GM19239 (cell line): ENCODE data around the gene BSPRY.
"Not testable (repeated sequence)": the region's sequence is repeated elsewhere in the genome, so short reads cannot be mapped to it uniquely, and the experiment has no call there.

Experiments
- DNase-seq: peaks from one replicate; pipeline ENCODE4 v3.0.0; 2011; ENCODE audit warnings: low spot score; ENCODE audit not compliant: insufficient read length
- FAIRE-seq: peaks from 2 replicates; lab custom pipeline; 2011; peaks lifted over from hg19 to GRCh38; lab: Jason Lieb, UNC

Gene BSPRY

DNA sequence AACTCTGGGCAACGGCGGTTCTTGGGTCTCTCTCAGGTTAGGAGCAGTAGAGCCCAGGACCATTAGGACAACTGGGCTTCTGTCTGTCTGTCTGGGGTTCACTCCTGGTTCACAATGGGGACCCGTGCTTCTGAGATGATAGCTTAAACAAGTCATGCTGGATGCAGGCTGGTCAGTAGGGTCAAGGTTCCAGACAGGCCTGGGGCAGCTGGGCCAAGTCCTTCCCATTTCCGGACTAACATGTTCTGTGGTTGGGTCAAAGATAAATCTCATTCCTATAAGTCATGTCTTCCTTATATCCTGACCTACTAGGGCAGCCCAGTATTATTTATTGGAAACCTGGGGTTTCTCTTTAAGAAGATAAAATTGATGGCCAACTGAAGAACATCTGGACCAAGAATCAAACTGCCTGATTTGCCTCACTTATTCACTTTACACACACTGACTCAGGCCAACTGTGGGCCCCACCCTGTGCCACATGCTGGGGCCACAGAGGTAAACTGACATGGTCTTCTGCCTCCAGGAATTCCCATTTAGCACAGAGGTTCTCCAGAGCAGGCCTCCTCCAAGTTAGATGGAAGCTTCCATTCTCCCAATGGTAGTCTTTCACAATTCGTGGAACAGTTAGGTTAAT lies 19.1 kb downstream of the BSPRY start:
- FAIRE-seq (no peak), DNase-seq (no peak)

DNA sequence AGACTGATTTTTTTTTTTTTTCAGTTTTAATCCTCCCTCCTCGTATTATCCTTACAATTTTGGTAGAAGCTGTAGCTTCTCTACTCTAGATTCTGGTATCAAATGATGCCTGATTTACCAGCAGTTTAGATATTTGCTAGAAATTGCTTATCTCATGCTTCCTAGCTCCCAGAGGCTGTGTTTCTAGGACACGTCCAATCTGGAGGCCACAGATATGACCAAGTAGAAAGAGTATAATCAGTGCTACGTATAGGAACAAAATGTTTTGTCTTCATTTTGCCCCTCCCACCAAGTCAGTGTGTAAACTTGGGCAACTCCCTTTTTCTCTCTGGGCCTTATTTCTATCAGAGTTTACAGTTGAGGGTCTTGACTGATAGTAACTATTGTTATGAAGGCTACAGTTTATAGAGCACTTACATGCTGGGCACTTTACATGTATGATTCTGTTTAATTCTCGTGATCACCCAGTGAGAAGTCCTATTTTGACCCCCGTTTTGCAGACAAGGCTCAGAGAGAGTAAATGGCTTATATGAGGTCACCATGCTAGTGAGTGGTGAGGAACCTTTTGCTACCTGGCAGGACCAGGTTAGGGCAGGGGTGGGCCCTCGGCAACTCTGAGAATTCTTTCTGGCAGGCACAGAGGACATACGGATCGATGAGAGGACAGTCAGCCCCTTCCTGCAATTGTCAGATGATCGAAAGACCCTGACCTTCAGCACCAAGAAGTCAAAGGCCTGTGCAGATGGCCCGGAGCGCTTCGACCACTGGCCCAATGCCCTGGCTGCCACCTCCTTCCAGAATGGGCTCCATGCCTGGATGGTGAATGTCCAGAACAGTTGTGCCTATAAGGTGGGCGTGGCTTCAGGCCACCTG lies 19.9 kb downstream of the BSPRY start:
- DNase-seq (no peak), FAIRE-seq (no peak)

DNA sequence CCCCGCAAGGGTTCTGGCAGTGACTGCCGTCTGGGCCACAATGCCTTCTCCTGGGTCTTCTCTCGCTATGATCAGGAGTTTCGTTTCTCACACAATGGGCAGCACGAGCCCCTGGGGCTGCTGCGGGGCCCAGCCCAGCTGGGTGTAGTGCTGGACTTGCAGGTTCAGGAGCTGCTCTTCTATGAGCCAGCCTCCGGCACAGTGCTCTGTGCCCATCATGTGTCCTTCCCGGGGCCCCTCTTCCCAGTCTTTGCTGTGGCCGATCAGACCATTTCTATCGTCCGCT lies 20.5 kb downstream of the BSPRY start:
- FAIRE-seq (no peak), DNase-seq (no peak)

DNA sequence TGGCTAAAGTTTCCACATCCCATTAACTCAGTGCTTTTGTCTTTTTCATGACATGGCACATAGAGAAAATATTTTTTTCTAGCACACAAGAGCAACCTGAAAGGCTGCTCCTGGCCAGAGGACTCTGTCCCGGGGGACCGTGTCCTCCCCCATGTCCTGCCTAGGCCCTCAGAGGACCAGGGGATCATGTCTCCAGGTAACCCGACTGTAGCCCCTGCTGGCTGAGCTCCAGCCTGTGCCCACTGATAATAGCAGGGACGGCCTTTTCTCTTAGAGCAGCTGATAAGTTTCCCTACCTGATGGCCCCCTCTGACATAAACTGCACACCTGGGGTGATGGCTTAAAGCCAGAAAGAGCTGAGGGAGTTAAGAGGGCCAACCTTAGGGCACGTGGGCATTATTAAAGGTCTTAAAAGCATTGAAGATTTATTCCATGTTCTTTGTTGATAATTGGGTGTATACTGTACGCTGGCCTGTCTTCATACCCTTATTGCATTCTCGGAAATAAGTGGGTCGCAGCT lies 21.5 kb downstream of the BSPRY start:
- no peak for DNase-seq

DNA sequence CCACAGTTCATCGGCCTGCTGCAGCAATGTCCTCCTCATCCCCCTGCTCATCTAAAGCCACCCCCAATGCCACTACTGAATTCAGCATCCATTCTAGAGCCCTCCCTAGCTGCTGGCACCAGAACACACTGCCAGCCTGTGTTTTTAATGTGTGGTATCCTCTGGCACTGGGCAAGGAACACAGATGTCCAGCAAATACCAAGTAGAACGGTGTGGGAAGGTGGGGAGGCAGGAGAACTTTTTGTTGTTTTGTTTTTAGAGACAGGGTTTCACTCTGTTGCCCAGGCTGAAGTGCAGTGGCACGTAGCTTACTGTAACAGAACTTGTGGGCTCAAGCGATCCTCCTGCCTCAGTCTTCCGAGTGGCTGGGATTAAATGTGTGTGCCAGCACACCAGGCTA lies 22.7 kb downstream of the BSPRY start:
- DNase-seq (no peak), FAIRE-seq (no peak)

More for the DNA sequence above, 21.5 kb downstream of the BSPRY start:
- no peak for FAIRE-seq

DNA sequence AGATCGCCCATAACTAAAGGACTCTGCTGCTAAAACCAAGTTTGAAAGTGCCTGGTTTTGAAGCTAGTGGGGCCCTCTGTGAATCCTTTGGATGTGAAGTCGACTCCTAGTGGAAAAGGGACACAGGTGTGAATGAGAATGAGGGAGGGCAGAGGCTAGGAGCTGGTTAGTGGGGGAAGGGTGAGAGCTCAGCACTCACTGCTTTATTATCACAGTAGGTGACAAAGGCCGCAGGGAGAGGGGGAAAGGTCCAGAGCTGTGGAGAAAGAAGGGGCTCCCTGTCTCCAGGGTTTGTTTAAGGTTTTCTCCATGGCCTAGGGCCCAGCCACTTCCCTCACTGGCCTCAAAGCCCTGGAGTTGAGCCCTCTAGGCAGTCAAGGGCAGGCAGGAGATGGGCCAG lies 23.9 kb downstream of the BSPRY start:
- FAIRE-seq (no peak), DNase-seq (no peak)

DNA sequence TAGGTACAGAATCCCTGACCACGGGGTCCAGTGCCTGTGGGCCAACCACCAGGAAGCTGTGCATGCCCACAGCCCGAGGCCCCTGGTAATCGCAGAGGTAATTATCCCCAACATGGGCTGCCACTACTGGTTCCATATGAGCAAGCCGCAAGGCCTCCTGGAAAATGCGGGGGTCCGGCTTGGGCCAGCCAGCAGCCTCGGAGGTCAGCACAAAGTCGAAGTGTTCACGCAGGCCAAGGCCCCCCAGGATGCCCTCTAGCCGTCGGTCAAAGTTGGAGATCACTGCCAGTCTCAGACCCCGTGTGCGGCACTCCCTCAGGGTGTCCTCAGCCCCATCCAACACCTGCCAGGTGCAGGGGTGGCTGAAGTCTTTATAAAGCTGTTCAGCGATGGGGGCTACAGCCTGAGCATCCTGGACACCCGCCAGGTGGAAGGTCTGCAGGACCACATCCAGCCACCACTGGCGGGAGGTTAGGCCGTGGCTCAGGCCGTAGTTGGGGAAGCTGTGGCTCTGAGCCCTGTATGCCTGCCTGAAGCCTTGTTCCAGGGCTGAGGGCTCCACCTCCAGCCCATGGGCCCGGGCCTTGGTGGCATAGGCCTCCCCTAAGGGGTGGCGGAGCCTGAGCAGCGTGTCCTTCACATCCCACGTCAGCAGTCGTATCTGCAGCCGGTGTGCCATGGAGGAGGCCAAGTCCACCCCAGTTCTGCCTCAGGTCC lies 24.5 kb downstream of the BSPRY start:
- FAIRE-seq (no peak), DNase-seq (no peak)

DNA sequence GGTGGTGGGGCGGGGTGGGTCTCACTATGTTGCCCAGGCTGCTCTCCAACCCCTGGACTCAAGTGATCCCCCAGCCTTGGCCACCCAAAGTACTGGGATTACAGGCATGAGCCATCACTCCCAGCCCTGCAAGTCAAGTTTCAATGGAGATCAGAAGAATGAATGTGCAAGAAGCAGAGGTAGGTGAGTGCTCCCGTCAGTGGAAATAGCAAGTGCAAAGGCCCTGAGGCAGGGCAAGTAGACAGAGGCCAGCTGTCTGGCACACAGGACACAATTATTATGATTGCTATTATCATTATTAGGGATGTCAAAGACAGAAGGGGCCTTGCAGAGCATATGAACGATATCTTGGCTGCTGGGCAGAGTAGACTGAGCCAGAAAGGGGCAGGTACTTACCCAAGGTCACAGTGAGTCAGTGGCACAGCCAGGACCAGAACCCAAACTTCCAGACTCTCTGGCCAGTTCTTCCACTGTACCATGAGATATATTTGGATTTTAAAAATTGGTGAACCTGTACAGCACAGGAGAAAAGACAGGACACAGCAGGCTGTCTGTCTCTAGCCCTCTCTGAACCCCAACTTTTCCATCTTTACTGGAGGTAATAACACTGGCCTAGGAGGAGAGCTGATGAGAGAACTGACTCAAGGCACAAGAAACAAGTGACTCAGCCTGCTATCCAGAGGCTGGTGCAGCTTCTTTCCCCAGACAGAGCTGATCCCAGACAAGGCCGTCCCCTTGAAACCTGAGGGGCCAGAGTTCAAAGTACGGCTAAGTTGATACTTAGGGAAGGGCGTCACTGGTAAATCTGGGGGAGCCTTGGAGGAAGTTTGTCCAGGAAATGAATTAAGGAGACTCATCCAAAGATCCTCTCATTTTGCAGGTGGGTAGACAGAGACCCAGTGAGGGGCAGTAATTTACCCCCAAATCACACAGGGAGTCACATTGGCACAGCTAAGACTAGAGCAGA lies 26.0 kb downstream of the BSPRY start:
- no peak for DNase-seq

DNA sequence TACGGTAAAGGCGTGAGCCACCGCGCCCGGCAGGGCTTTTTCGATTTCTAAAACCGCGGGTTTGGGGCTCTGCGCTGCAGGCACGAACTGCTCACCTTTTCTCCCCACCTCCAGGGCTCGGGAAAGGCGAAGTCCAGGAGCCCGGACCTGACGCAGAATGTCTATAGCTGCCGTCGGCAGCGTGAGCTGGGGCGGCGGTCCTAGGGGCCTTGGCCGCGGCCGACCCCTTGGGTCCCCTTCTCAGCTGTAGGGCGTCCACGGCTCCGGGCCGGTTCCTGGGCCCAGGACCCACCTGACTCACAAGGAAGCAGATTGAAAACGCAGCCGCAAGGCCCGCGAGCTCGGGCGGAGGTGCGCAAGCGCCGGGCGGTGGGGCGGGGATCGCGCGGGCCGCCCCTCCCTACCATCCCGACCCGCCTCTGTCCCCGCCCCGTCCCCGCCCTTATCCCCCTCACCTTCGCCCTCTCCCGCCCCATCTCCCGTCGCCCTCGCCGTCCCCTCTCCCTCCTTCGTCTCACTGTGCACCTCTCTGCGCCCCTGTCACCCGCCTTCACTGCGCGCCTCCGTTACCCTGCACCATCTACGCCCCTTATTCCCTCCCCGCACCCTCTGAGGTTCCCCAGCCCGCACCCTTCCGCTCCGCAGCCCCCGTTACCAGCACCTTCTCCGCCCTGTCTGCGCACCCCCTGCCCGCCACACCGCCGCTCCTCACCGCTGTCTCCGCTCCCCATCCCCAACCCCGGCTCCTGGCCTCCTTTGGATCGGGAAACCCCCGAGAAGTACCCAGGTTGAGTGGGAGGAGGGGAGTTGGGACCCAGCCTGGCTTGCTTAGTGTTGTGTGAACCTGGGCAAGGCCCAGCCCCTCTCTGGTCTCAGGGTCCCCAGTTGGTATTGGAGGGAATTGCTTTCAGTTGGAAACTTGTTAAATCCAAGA lies 27.6 kb downstream of the BSPRY start, which contains the start of gene HDHD3:
TSS of gene HDHD3 (minus strand) at position 353 of the 934 bp plus-strand sequence. CDS start 2,632 bp downstream, outside the sequence.
- peak; percentile 71 for FAIRE-seq

More for the DNA sequence above, 26.0 kb downstream of the BSPRY start:
- FAIRE-seq, result no peak

DNA sequence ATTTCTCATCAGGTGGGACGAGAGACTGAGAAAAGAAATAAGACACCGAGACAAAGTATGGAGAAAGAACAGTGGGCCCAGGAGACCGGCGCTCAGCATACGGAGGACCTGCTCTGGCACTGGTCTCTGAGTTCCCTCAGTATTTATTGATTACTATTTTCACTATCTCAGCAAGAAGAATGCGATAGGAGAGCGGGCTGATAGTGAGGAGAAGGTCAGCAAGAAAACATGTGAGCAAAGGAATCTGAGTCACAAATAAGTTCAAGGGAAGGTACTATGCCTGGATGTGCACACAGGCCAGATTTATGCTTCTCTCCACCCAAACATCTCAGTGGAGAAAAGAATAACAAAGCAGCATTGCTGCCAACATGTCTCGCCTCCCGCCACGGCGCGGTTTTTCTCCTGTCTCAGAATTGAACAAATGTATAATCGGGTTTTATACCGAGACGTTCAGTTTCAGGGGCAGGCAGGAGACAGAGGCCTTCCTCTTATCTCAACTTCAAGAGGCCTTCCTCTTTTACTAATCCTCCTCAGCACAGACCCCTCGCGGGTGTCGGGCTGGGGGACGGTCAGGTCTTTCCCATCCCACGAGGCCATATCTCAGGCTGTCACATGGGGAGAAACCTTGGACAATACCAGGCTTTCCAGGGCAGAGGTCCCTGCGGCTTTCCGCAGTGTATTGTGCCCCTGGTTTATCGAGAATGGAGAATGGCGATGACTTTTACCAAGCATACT lies 29.9 kb downstream of the BSPRY start:
- not testable (repeated sequence) for FAIRE-seq, DNase-seq

More for the DNA sequence above, 27.6 kb downstream of the BSPRY start, which contains the start of gene HDHD3:
- peak; percentile 82 for DNase-seq

DNA sequence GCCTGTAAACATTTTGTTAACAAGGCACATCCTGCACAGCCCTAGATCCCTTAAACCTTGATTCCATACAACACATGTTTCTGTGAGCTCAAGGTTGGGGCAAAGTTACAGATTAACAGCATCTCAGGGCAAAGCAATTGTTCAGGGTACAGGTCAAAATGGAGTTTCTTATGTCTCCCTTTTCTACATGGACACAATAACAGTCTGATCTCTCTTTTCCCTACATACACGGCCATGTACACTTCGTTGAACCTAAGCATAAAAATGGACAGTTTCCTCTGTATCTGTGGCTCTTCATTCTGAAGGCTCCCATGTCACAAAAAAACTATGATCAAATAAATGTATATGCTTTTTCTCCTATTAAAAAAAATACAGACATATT lies 30.5 kb downstream of the BSPRY start:
- FAIRE-seq, DNase-seq: not testable (repeated sequence)

DNA sequence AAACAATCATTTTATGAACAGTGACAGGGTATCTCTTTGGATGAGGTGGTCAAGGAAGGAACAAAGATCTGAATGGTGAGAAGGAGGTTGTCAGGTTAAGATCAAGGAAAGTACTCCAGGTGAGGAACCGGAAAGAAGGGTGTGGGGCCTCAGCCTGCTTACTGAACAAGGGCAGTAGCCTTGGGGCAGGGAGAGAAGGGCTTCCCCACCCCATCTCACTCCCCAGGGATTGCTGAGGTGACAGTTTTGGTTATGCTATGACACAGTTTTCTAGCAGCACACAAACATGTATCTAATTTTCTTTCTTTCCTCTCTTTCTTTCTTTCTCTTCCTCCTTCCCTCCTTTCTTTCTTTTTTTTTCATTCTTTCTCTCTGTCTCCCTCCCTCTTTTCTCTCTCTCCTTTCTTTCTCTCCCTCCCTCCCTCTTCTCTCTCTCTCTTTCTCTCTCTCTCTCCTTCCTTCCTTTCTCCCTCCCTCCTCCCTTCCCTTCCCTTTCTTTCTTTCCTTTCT lies 31.6 kb downstream of the BSPRY start:
- FAIRE-seq (peak; percentile 81), DNase-seq (peak; percentile 48)

DNA sequence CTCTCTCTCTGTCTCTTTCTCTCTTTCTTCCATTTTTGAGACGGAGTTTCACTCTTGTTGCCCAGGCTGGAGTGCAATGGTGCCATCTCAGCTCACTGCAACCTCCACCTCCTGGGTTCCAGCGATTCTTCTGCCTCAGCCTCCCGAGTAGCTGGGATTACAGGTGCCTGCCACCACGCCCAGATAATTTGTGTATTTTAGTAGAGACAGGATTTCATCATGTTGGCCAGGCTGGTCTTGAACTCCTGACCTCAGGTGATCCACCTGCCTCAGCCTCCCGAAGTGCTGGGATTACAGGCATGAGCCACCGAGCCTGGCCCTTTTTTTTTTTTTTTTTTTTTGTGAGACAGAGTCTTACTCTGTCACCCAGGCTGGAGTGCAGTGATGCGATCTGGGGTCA lies 32.1 kb downstream of the BSPRY start:
- DNase-seq, FAIRE-seq: not testable (repeated sequence)

DNA sequence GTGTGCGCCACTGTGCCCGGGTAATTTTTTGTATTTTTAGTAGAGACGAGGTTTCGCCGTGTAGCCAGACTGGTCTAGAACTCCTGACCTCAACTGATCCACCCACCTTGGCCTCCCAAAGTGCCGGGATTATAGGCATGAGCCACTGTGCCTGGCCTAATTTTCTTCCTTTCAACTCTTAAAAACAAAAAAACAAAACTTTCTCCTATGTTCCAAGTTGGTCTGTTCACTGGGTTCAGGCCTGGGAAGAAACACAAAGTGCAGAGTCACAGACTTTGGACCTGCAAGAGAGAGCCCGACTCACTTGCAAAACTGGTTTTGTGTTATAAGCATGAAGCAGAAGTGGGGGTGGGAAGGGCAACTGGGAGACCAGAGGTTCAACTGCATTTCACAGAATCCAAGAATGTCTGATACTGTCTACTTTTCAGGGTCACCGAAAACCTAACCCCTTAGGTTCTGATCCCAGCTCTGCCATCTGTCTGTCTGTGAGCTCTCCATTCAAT lies 32.6 kb downstream of the BSPRY start:
- DNase-seq, result no peak
- no peak for FAIRE-seq

DNA sequence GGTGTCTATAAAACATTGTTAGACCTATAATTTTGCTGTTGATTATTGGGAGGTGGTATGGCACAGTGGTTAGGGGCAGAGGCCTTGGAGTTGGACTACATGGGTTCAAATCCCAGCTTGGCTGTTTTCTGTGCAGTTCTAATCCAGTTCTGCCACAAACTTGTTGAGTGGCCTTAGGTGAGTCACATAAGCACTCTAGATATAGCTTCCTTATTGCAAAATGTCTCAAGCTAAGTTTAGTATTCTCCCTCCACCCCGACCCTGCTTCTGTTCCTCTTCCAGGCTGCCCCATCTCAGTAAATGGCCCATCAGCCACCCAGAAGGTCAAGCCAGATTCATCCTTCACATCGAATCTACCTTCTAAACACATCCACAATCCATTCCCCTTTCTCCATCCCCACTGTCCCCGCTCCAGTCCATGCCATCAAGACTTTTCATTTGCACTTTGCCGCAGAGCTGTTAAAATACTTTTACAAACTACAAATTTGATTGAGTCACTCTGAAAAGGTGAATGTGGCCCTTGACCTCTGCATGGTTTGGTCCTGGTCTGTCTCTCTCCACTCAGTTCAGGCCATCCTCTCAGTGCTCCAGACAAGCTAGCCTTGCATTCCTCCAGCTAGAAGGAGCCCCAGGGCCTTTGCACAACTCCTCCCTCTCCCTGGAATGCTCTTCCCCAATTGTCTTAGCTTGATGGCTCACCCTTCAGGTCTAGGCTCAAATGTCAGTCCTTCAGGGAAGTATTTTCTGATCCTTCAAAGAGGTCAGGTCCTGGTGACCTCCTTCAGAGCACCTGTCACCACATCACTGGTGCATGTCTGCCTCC lies 37.4 kb downstream of the BSPRY start:
- FAIRE-seq (no peak), DNase-seq (no peak)

DNA sequence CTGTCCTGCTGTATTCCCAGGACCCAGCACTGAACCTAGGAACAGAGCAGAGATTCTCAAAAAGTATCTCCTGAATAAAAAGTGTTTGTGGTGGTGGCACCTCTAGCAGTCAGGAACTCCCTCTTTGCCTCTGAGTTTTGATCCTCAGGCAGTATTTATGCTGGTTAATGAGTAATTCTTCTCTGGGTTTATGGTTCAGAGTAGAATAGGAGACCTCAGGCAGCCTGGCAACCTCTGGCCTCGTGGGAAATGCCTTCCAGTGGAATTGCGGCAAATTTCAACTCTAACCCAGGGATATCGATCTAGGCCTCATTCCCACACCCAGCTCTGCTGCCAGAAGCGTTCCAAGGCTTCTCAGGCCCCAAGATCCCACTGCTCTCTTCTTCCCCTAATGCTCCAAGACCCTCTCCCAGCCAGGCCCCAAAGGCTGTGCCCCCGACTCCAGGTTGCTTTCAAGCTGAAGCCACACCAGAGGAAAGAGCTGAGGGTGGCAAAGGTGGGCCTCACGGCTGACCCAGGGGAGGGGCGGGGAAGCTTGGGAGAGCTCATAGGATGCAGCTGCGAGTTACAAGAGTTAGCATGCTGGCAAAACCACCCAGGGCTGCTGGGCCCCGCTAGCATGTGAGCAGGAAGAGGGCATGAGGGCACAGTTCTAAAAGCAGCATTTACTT lies 38.4 kb downstream of the BSPRY start:
- FAIRE-seq, result no peak

More for the DNA sequence above, 38.4 kb downstream of the BSPRY start:
- DNase-seq, result no peak
